ENCODE data around the gene FAM184A.
"Not testable (repeated sequence)": the region's sequence is repeated elsewhere in the genome, so short reads cannot be mapped to it uniquely, and the experiment has no call there.

The FAM184A gene

GRCh38 chr6:119124079-119124824 is 45.8 kb upstream of the FAM184A start:
- no peaks in the 10 kb centered on the region for H3K36me3 ChIP-seq (ENCODE audit: low read depth)
- ATAC-seq (ENCODE audit: low read depth) (peak; percentile 55; the same call in 1 of the 3 replicates), DNase-seq (ENCODE audit: low spot score) (no peak)
- TF ChIP-seq CTCF (IDR thresholded peaks at IDR 0.05; ENCODE audit: poor library complexity, severe bottlenecking) = no peak
- no peaks in the 10 kb centered on the region for H3K9me3 ChIP-seq (ENCODE audit: severe bottlenecking)
- H3K27ac ChIP-seq (ENCODE audit: poor library complexity, severe bottlenecking) = no peak overlapping the region
- peaks cover 7% of the 10 kb centered on the region for H3K4me1 ChIP-seq (ENCODE audit: insufficient read depth, poor library complexity, severe bottlenecking)
- H3K27me3 ChIP-seq (ENCODE audit: insufficient read depth, poor library complexity, severe bottlenecking) = no peaks in the 10 kb centered on the region
- no peak overlapping the region for H3K4me3 ChIP-seq (ENCODE audit: severe bottlenecking)

- ATAC-seq (ENCODE audit: low read depth) = no peak
- no peak overlapping the region for H3K27ac ChIP-seq (ENCODE audit: poor library complexity, severe bottlenecking)
- TF ChIP-seq CTCF (IDR thresholded peaks at IDR 0.05; ENCODE audit: poor library complexity, severe bottlenecking) = no peak
- no peaks in the 10 kb centered on the region for H3K27me3 ChIP-seq (ENCODE audit: insufficient read depth, poor library complexity, severe bottlenecking)
- H3K9me3 ChIP-seq (ENCODE audit: severe bottlenecking) = no peaks in the 10 kb centered on the region
- DNase-seq (ENCODE audit: low spot score) = no peak
- H3K4me1 ChIP-seq (ENCODE audit: insufficient read depth, poor library complexity, severe bottlenecking) = peaks cover 7% of the 10 kb centered on the region
- no peaks in the 10 kb centered on the region for H3K36me3 ChIP-seq (ENCODE audit: low read depth)
- H3K4me3 ChIP-seq (ENCODE audit: severe bottlenecking) = no peak overlapping the region
Measured at GRCh38 chr6:119122336-119122735, 43.9 kb upstream of the FAM184A start.

- no peak for ATAC-seq (ENCODE audit: low read depth)
- no peaks in the 10 kb centered on the region for H3K9me3 ChIP-seq (ENCODE audit: severe bottlenecking)
Measured at GRCh38 chr6:119121367-119121766, 42.9 kb upstream of the FAM184A start.

GRCh38 chr6:119119989-119120388 is 41.5 kb upstream of the FAM184A start:
- ATAC-seq (ENCODE audit: low read depth) (peak; percentile 51; the same call in 2 of the 3 replicates), DNase-seq (ENCODE audit: low spot score) (no peak)
- Histone ChIP-seq H3K36me3 (ENCODE audit: low read depth) (no peaks in the 10 kb centered on the region), H3K4me1 (ENCODE audit: insufficient read depth, poor library complexity, severe bottlenecking) (peaks cover 7% of the 10 kb centered on the region), H3K27ac (ENCODE audit: poor library complexity, severe bottlenecking) (no peak overlapping the region), H3K4me3 (ENCODE audit: severe bottlenecking) (no peak overlapping the region), H3K9me3 (ENCODE audit: severe bottlenecking) (no peaks in the 10 kb centered on the region), H3K27me3 (ENCODE audit: insufficient read depth, poor library complexity, severe bottlenecking) (no peaks in the 10 kb centered on the region)
- no peak for TF ChIP-seq CTCF (IDR thresholded peaks at IDR 0.05; ENCODE audit: poor library complexity, severe bottlenecking)

More at GRCh38 chr6:119121367-119121766, 42.9 kb upstream of the FAM184A start:
- no peak for TF ChIP-seq CTCF (IDR thresholded peaks at IDR 0.05; ENCODE audit: poor library complexity, severe bottlenecking)
- Histone ChIP-seq H3K27me3 (ENCODE audit: insufficient read depth, poor library complexity, severe bottlenecking) (no peaks in the 10 kb centered on the region), H3K36me3 (ENCODE audit: low read depth) (no peaks in the 10 kb centered on the region), H3K4me1 (ENCODE audit: insufficient read depth, poor library complexity, severe bottlenecking) (peaks cover 7% of the 10 kb centered on the region), H3K27ac (ENCODE audit: poor library complexity, severe bottlenecking) (no peak overlapping the region), H3K4me3 (ENCODE audit: severe bottlenecking) (no peak overlapping the region)
- DNase-seq (ENCODE audit: low spot score) = no peak

GRCh38 chr6:119119062-119119461 is 40.6 kb upstream of the FAM184A start:
- not testable (repeated sequence) for H3K4me3 ChIP-seq (ENCODE audit: severe bottlenecking); ATAC-seq (ENCODE audit: low read depth); H3K4me1 ChIP-seq (ENCODE audit: insufficient read depth, poor library complexity, severe bottlenecking); H3K9me3 ChIP-seq (ENCODE audit: severe bottlenecking); DNase-seq (ENCODE audit: low spot score); H3K27me3 ChIP-seq (ENCODE audit: insufficient read depth, poor library complexity, severe bottlenecking); H3K27ac ChIP-seq (ENCODE audit: poor library complexity, severe bottlenecking); H3K36me3 ChIP-seq (ENCODE audit: low read depth)
